Measurements from ENCODE around the gene P2RX4.

GRCh38 chr12:121224591-121224990 is 14.7 kb downstream of the P2RX4 start:
- no peak for TF ChIP-seq CTCF (optimal IDR thresholded peaks at IDR 0.05 in 1 of 3, IDR thresholded peaks at IDR 0.05 in 1 of 3, conservative IDR thresholded peaks at IDR 0.05 in 1 of 3; ENCODE audit: extremely low read depth in 1 of 3, insufficient read depth in 2 of 3, low read length in 3 of 3)
- no peak for TF ChIP-seq EZH2 (IDR thresholded peaks at IDR 0.05; ENCODE audit: low read length)

All from keratinocyte (primary cell).